GM23338 (cell line): ENCODE measurements around the gene GRIK2. TPM values are rescaled to one million over a fixed set of nuclear protein-coding genes. Genes with fewer than 3 reads are reported as not detected.

Source experiments
- ATAC-seq: fragments of 200-7000 bp; cut with Tn5 transposase; 3 replicates; pipeline ENCODE4 v1.9.1; 2020
- DNase-seq: peaks from one replicate; pipeline ENCODE4 v3.0.0-alpha.2; 2015; ENCODE audit warnings: low spot score
- H2AFZ ChIP-seq: fragments of 200-600 bp; sonication (generic); 2 replicates; pipeline ENCODE4 v1.8.0; 2016; ENCODE audit warnings: antibody characterized with exemption, mild to moderate bottlenecking, moderate library complexity
- H3F3A ChIP-seq: fragments of 200-600 bp; sonication (generic); replicated peaks from 2 replicates; pipeline ENCODE4 v1.8.0; 2017; ENCODE audit warnings: antibody characterized with exemption, mixed run types, low read depth
- H3K27ac ChIP-seq: fragments of 200-600 bp; sonication (generic); 2 replicates; pipeline ENCODE4 v1.6.1; 2016; ENCODE audit warnings: low read depth
- H3K27me3 ChIP-seq: fragments of 200-600 bp; sonication (generic); 2 replicates; pipeline ENCODE4 v1.8.0; 2016; ENCODE audit warnings: mild to moderate bottlenecking, mixed run types, moderate library complexity; ENCODE audit not compliant: insufficient read depth
- H3K36me3 ChIP-seq: fragments of 200-600 bp; sonication (generic); 2 replicates; pipeline ENCODE4 v1.8.0; 2016; ENCODE audit warnings: mild to moderate bottlenecking; ENCODE audit not compliant: insufficient read depth
- H3K4me1 ChIP-seq: fragments of 200-600 bp; sonication (generic); 2 replicates; pipeline ENCODE4 v1.8.0; 2016; ENCODE audit warnings: mild to moderate bottlenecking, moderate library complexity; ENCODE audit not compliant: insufficient read depth
- H3K4me2 ChIP-seq: fragments of 200-600 bp; sonication (generic); 2 replicates; pipeline ENCODE4 v1.7.1; 2017; ENCODE audit warnings: mixed run types
- H3K4me3 ChIP-seq: fragments of 200-600 bp; sonication (generic); 2 replicates; pipeline ENCODE4 v1.6.1; 2016; ENCODE audit warnings: mixed run types
- H3K79me2 ChIP-seq: fragments of 200-600 bp; sonication (generic); replicated peaks from 2 replicates; pipeline ENCODE4 v1.8.0; 2017; ENCODE audit warnings: mild to moderate bottlenecking; ENCODE audit not compliant: insufficient read depth
- H3K9me2 ChIP-seq: fragments of 200-600 bp; sonication (generic); 2 replicates; pipeline ENCODE4 v1.8.0; 2017; ENCODE audit not compliant: insufficient read depth
- H4K20me1 ChIP-seq: fragments of 200-600 bp; sonication (generic); replicated peaks from 2 replicates; pipeline ENCODE4 v1.8.0; 2017; ENCODE audit warnings: mild to moderate bottlenecking; ENCODE audit not compliant: insufficient read depth
- H3K27ac Mint-ChIP-seq: 2 replicates; pipeline ENCODE4 v1.8.0; 2020; ENCODE audit warnings: inconsistent platforms, mild to moderate bottlenecking, moderate library complexity, mixed read lengths
- H3K27me3 Mint-ChIP-seq: 3 replicates; pipeline ENCODE4 v1.8.0; 2022; ENCODE audit warnings: low read depth, mild to moderate bottlenecking, moderate library complexity, mixed read lengths, inconsistent platforms; ENCODE audit not compliant: insufficient read depth, poor library complexity
- H3K36me3 Mint-ChIP-seq: 3 replicates; pipeline ENCODE4 v1.8.0; 2021; ENCODE audit warnings: low read depth, mild to moderate bottlenecking, inconsistent platforms, moderate library complexity, mixed read lengths
- H3K4me1 Mint-ChIP-seq: 3 replicates; pipeline ENCODE4 v1.8.0; 2020; ENCODE audit warnings: mild to moderate bottlenecking, inconsistent platforms, mixed read lengths
- H3K4me3 Mint-ChIP-seq: 3 replicates; pipeline ENCODE4 v1.8.0; 2021; ENCODE audit warnings: moderate library complexity, mild to moderate bottlenecking, inconsistent platforms, mixed read lengths
- H3K9me3 Mint-ChIP-seq: 3 replicates; pipeline ENCODE4 v1.8.0; 2020; ENCODE audit warnings: moderate library complexity, mild to moderate bottlenecking, inconsistent platforms, mixed read lengths
- CREB1 ChIP-seq: fragments of 250-450 bp; sonication (Bioruptor Pico); IDR thresholded peaks from 2 replicates; pipeline ENCODE4 v1.5.0; 2020; ENCODE audit warnings: low read depth, mild to moderate bottlenecking, moderate library complexity
- CTCF ChIP-seq, 2 experiments: fragments of 200-600 bp in 1 of 2; sonication (generic) in 1 of 2; conservative IDR thresholded peaks; 2 replicates each; pipeline versions ENCODE4 v1.5.1 to v1.6.1; 2016 to 2017; ENCODE audit warnings: antibody characterized with exemption in 2 of 2, low read depth in 2 of 2, mild to moderate bottlenecking in 2 of 2, moderate library complexity in 1 of 2
- ETS1 ChIP-seq: IDR thresholded peaks from 2 replicates; pipeline ENCODE4 v1.6.1; 2016; ENCODE audit warnings: antibody characterized with exemption
- EZH2 ChIP-seq: fragments of 200-600 bp; sonication (generic); IDR thresholded peaks from one replicate; pipeline ENCODE4 v1.8.0; 2017; ENCODE audit warnings: antibody characterized with exemption, mild to moderate bottlenecking, low read depth; ENCODE audit not compliant: unreplicated experiment
- EZH2phosphoT487 ChIP-seq: fragments of 200-600 bp; sonication (generic); IDR thresholded peaks from one replicate; pipeline ENCODE4 v1.8.1; 2018; ENCODE audit warnings: antibody characterized with exemption; ENCODE audit not compliant: unreplicated experiment
- NANOG ChIP-seq: IDR thresholded peaks from 2 replicates; pipeline ENCODE4 v1.6.1; 2016; ENCODE audit warnings: antibody characterized with exemption, borderline replicate concordance
- POLR2AphosphoS5 ChIP-seq: IDR thresholded peaks from 2 replicates; pipeline ENCODE4 v1.6.1; 2016; ENCODE audit warnings: antibody characterized with exemption, low read depth
- ZNF114 ChIP-seq: fragments of 250-450 bp; sonication (Bioruptor Pico); IDR thresholded peaks from 2 replicates; pipeline ENCODE4 v1.5.0; 2020; ENCODE audit warnings: mild to moderate bottlenecking, moderate library complexity
- ZNF331 ChIP-seq: fragments of 250-450 bp; sonication (Bioruptor Pico); IDR thresholded peaks from 2 replicates; pipeline ENCODE4 v1.5.0; 2020; ENCODE audit warnings: low read depth, mild to moderate bottlenecking, moderate library complexity
- polyA plus RNA-seq: library from polyadenylated mRNA; unstranded; fragments of >200 nt; fragmentation: Nextera tagmentation; extraction: Ambion mirVana; gene quantifications from 2 replicates; pipeline ENCODE4 v1.2.1, GENCODE V29; 2016
- total RNA-seq: library from RNA; depleted of rRNA; stranded (reverse); fragments of >200 nt; shearing (Covaris generic); gene quantifications from 2 replicates; pipeline ENCODE4 v1.2.3, GENCODE V29; 2014

Gene GRIK2
- total and polyA plus RNA-seq, 2 experiments from 2014 or later: 0.73 to 3.0 TPM

- no peak overlapping the region for H3K27ac ChIP-seq
- H3K79me2 ChIP-seq: no peaks in the 10 kb centered on the region
- no peak overlapping the region for H3K4me3 Mint-ChIP-seq
- peaks cover 2% of the 10 kb centered on the region; the same call in 1 of the 2 replicates for H3K4me1 ChIP-seq
- H3K27me3 Mint-ChIP-seq: no peaks in the 10 kb centered on the region
- no peaks in the 10 kb centered on the region for H3K9me3 Mint-ChIP-seq
- H3K27ac Mint-ChIP-seq: no peak overlapping the region
- ATAC-seq: no peak
- H3F3A ChIP-seq: no peaks in the 10 kb centered on the region
- H2AFZ ChIP-seq: no peak overlapping the region
- no peaks in the 10 kb centered on the region for H3K9me2 ChIP-seq
- H3K4me1 Mint-ChIP-seq: peaks cover 16% of the 10 kb centered on the region
- H4K20me1 ChIP-seq: no peaks in the 10 kb centered on the region
- H3K4me3 ChIP-seq: no peak overlapping the region
- TF ChIP-seq CTCF (conservative IDR thresholded peaks at IDR 0.05; ENCODE audit: low read depth in 2 of 2) (no peak), ETS1 (no peak), POLR2AphosphoS5 (no peak)
- no peak for DNase-seq
- H3K36me3 Mint-ChIP-seq: no peaks in the 10 kb centered on the region
- no peaks in the 10 kb centered on the region for H3K36me3 ChIP-seq
- no peak overlapping the region for H3K4me2 ChIP-seq
- H3K27me3 ChIP-seq: no peaks in the 10 kb centered on the region
These were observed 309.8 kb downstream of the GRIK2 start for GRCh38 chr6:101703311-101703710.

GRCh38 chr6:101705866-101706265 is 312.4 kb downstream of the GRIK2 start:
- Histone ChIP-seq H3K79me2 (no peaks in the 10 kb centered on the region), H3F3A (no peaks in the 10 kb centered on the region), H3K4me1 (peaks cover 4% of the 10 kb centered on the region; the same call in 1 of the 2 replicates), H3K27ac (no peak overlapping the region), H3K4me2 (no peak overlapping the region), H3K9me2 (no peaks in the 10 kb centered on the region), H4K20me1 (no peaks in the 10 kb centered on the region), H3K27me3 (no peaks in the 10 kb centered on the region), H3K36me3 (no peaks in the 10 kb centered on the region), H3K4me3 (no peak overlapping the region), H2AFZ (no peak overlapping the region)
- Mint-ChIP-seq H3K4me3 (no peak overlapping the region), H3K36me3 (no peaks in the 10 kb centered on the region), H3K27me3 (no peaks in the 10 kb centered on the region), H3K9me3 (no peaks in the 10 kb centered on the region), H3K4me1 (peaks cover 20% of the 10 kb centered on the region), H3K27ac (no peak overlapping the region)
- TF ChIP-seq ZNF114 (CRISPR knock-in tag): no peak
- ATAC-seq (no peak), DNase-seq (no peak)

GRCh38 chr6:101706576-101706975 is 313.1 kb downstream of the GRIK2 start:
- DNase-seq (no peak), ATAC-seq (no peak)
- H4K20me1 ChIP-seq: no peaks in the 10 kb centered on the region
- H3F3A ChIP-seq: no peaks in the 10 kb centered on the region
- H3K4me3 ChIP-seq: no peak overlapping the region
- peaks cover 7% of the 10 kb centered on the region; the same call in 1 of the 2 replicates for H3K4me1 ChIP-seq
- H3K27me3 ChIP-seq: no peaks in the 10 kb centered on the region
- H3K4me2 ChIP-seq: no peak overlapping the region
- TF ChIP-seq EZH2 (no peak), CREB1 (no peak), POLR2AphosphoS5 (no peak), EZH2phosphoT487 (no peak), NANOG (no peak), ETS1 (no peak), ZNF331 (CRISPR knock-in tag) (no peak)
- no peaks in the 10 kb centered on the region for H3K36me3 Mint-ChIP-seq
- peaks cover 17% of the 10 kb centered on the region for H3K4me1 Mint-ChIP-seq
- no peaks in the 10 kb centered on the region for H3K9me2 ChIP-seq
- no peak overlapping the region for H2AFZ ChIP-seq
- no peaks in the 10 kb centered on the region for H3K79me2 ChIP-seq
- no peaks in the 10 kb centered on the region for H3K9me3 Mint-ChIP-seq
- H3K4me3 Mint-ChIP-seq: no peak overlapping the region
- no peaks in the 10 kb centered on the region for H3K36me3 ChIP-seq
- no peak overlapping the region for H3K27ac Mint-ChIP-seq
- no peaks in the 10 kb centered on the region for H3K27me3 Mint-ChIP-seq
- no peak overlapping the region for H3K27ac ChIP-seq
